Measurements from ENCODE around the gene RBPJL. TPM values are rescaled to one million over a fixed set of nuclear protein-coding genes. Genes with fewer than 3 reads are reported as not detected.

Gene RBPJL
- polyA plus RNA-seq, 2 of the 4 experiments (the other 2 are of a cell fraction): not detected

GRCh38 chr20:45362804-45363610 lies 56.4 kb downstream of the RBPJL start, which contains the start of gene SYS1 (continued):
- TF ChIP-seq HES2 (IDR thresholded peaks at IDR 0.05): no peak
- TF ChIP-seq JUNB (IDR thresholded peaks at IDR 0.05): no peak
- TF ChIP-seq TFCP2L1 (CRISPR knock-in tag; IDR thresholded peaks at IDR 0.05): no peak
- TF ChIP-seq ESRRA (IDR thresholded peaks at IDR 0.05; ENCODE audit: borderline replicate concordance, low read length): no peak
- peak; percentile 70; the same call in 1 of the 3 replicates for TF ChIP-seq BCL3 (IDR thresholded peaks at IDR 0.05)
- no peak for TF ChIP-seq KDM1A (IDR thresholded peaks at IDR 0.05; ENCODE audit: low read depth)
- TF ChIP-seq MAFK (IDR thresholded peaks at IDR 0.05; ENCODE audit: partially characterized antibody): no peak
- TF ChIP-seq NFE2L2 (conservative IDR thresholded peaks at IDR 0.05; ENCODE audit: low read length): no peak
- TF ChIP-seq HOXB5 (CRISPR knock-in tag; IDR thresholded peaks at IDR 0.05): no peak
- TF ChIP-seq RFX5 (IDR thresholded peaks at IDR 0.05): no peak
- peak; percentile 53; the same call in 1 of the 2 replicates for TF ChIP-seq E2F6 (IDR thresholded peaks at IDR 0.05; ENCODE audit: borderline replicate concordance, low read depth)
- no peak for TF ChIP-seq ZNF302 (CRISPR knock-in tag; IDR thresholded peaks at IDR 0.05)

- DNase-seq (ENCODE audit: low read depth in 1 of 2, low spot score in 1 of 2) (no peak), ATAC-seq (no peak), FAIRE-seq (no peak)
- H3K4me3 ChIP-seq: peak overlapping the region; percentile 64
- ChIA-PET POLR2A (interaction anchor here (0.5 to 2.2 kb wide), 13 partner anchors 10 to 570 kb away, joined by 3 to 35 read pairs (median 6); partner anchors contain the start of genes PIGT and SDC4), CTCF (interaction anchor here (0.7 to 9.2 kb wide), 35 partner anchors 10 to 599 kb away, joined by 3 to 159 read pairs (median 7); partner anchors contain the start of genes DNTTIP1, SDC4 and WFDC3)
- peak overlapping the region; percentile 84 for H3K4me2 ChIP-seq
- peak overlapping the region; percentile 95 to 97 for H3K27ac ChIP-seq
- H3K4me1 ChIP-seq: peaks cover 18% of the 10 kb centered on the region; the same call in 2 of the 3 replicates
- WGBS (ENCODE audit: missing lambda C conversion rate): 37% methylated on average over 15 of the region's 23 CpGs
- TF ChIP-seq FOSL2 (IDR thresholded peaks at IDR 0.05): no peak
- no peak for TF ChIP-seq FOSL2 (CRISPR knock-in tag; IDR thresholded peaks at IDR 0.05)
- TF ChIP-seq RARB (CRISPR knock-in tag; IDR thresholded peaks at IDR 0.05): no peak
- TF ChIP-seq RFX5 (IDR thresholded peaks at IDR 0.05): no peak
- no peak for TF ChIP-seq JUNB (IDR thresholded peaks at IDR 0.05)
- no peak for TF ChIP-seq HOXB13 (CRISPR knock-in tag; IDR thresholded peaks at IDR 0.05; ENCODE audit: low read depth)
- H3K9me3 ChIP-seq: no peaks in the 10 kb centered on the region
Observed at GRCh38 chr20:45363611-45364492, 57.2 kb downstream of the RBPJL start.

- no peak for ATAC-seq
- ChIA-PET CTCF (interaction anchor here (0.7 to 12.1 kb wide), 9 partner anchors 9 to 85 kb away, joined by 3 to 159 read pairs (median 11); no protein-coding TSS in a partner anchor), POLR2A (no interaction called here)
- FAIRE-seq: no peak
- no peak overlapping the region for H3K4me3 ChIP-seq
- H3K27ac ChIP-seq: no peak overlapping the region
- H3K9me3 ChIP-seq: no peaks in the 10 kb centered on the region
- no peak for DNase-seq (ENCODE audit: low read depth in 1 of 2, low spot score in 1 of 2)
- TF ChIP-seq CBX8 (IDR thresholded peaks at IDR 0.05) (no peak), SMC3 (IDR thresholded peaks at IDR 0.05) (no peak), ESRRA (IDR thresholded peaks at IDR 0.05; ENCODE audit: borderline replicate concordance, low read length) (no peak), EHMT2 (IDR thresholded peaks at IDR 0.05; ENCODE audit: low read depth) (no peak), POLR2AphosphoS2 (conservative IDR thresholded peaks at IDR 0.05; ENCODE audit: low read length) (no peak), RCOR1 (IDR thresholded peaks at IDR 0.05; ENCODE audit: low read depth, low read length) (no peak), ELK1 (IDR thresholded peaks at IDR 0.05; ENCODE audit: low read depth, low read length) (no peak), NFE2L2 (conservative IDR thresholded peaks at IDR 0.05; ENCODE audit: low read length) (no peak)
- H3K4me2 ChIP-seq: no peak overlapping the region
- 96% methylated on average over 5 of the region's 5 CpGs for WGBS (ENCODE audit: missing lambda C conversion rate)
- H3K4me1 ChIP-seq: peaks cover 4% of the 10 kb centered on the region; the same call in 1 of the 3 replicates
Observed at GRCh38 chr20:45365444-45365970, 58.9 kb downstream of the RBPJL start.
